Esophagus muscularis mucosa (tissue), 4 donors: Measurements from ENCODE around the gene ZNF853. TPM values are rescaled to one million over a fixed set of nuclear protein-coding genes. Genes with fewer than 3 reads are reported as not detected.

ENCODE experiments used
- DNase-seq: peaks from one replicate; pipeline ENCODE4 v3.0.0-alpha.2; 2017; ENCODE audit errors: extremely low spot score
- H3K27ac ChIP-seq, 4 donors: fragments of 200-600 bp; sonication (generic); replicated peaks in 1 of 4; 1 replicate in 3 of 4; 2 replicates in 1 of 4; pipeline ENCODE4 v1.5.1; 2016 to 2019; ENCODE audit warnings: mild to moderate bottlenecking in 1 of 4
- H3K27me3 ChIP-seq, 4 donors: fragments of 200-600 bp; sonication (generic); one replicate each; pipeline versions ENCODE4 v1.5.1 to v1.6.0; 2016 to 2019
- H3K36me3 ChIP-seq, 4 donors: fragments of 200-600 bp; sonication (generic); one replicate each; pipeline ENCODE4 v1.5.1; 2016 to 2019
- H3K4me1 ChIP-seq, 4 donors: fragments of 200-600 bp; sonication (generic); one replicate each; pipeline ENCODE4 v1.5.1; 2016 to 2019
- H3K4me3 ChIP-seq, 4 donors: fragments of 200-600 bp; sonication (generic); 1 replicate in 2 of 4; 2 replicates in 2 of 4; pipeline ENCODE4 v1.5.1; 2016 to 2019; ENCODE audit warnings: mild to moderate bottlenecking in 4 of 4, moderate library complexity in 1 of 4
- H3K9me3 ChIP-seq, 4 donors: fragments of 200-600 bp; sonication (generic); 1 replicate in 3 of 4; 2 replicates in 1 of 4; pipeline ENCODE4 v1.5.1; 2016 to 2019
- EP300 ChIP-seq: sonication (generic); formaldehyde crosslinking; IDR thresholded peaks from one replicate; pipeline ENCODE4 v1.6.1; 2017; ENCODE audit warnings: antibody characterized with exemption
- POLR2A ChIP-seq: fragments of 450-650 bp; IDR thresholded peaks from one replicate; pipeline ENCODE4 v1.6.1; 2017; ENCODE audit warnings: antibody characterized with exemption, moderate library complexity, mild to moderate bottlenecking, low read depth
- POLR2AphosphoS5 ChIP-seq, 2 donors: sonication (generic); formaldehyde crosslinking; IDR thresholded peaks; one replicate each; pipeline ENCODE4 v1.6.1; 2017; ENCODE audit warnings: antibody characterized with exemption in 2 of 2
- WGBS: methylation state at CpG from one replicate; pipeline ENCODE4 v1.1.5; 2018; 5-methylcytosine and 5-hydroxymethylcytosine counted together
- intact Hi-C: fragments of 100-400 bp; cut with DNase I; formaldehyde crosslinking; loops from one replicate; pipeline ENCODE4 v1.15.1; 2023
- total RNA-seq, 4 donors: library from RNA; depleted of rRNA; stranded (reverse); fragments of >200 nt; gene quantifications; one replicate each; pipeline versions ENCODE4 v1.1.0 to v1.2.1, GENCODE V29; 2016
- TF ChIP-seq, protein P1 (sequence below), 3 experiments: fragments of 200-600 bp in 2 of 3; fragments of 450-650 bp in 1 of 3; sonication (generic) in 2 of 3; IDR thresholded peaks; one replicate each; pipeline ENCODE4 v1.5.1; 2017 to 2019; ENCODE audit warnings: antibody characterized with exemption in 3 of 3, mild to moderate bottlenecking in 2 of 3, moderate library complexity in 1 of 3

Gene ZNF853
- 10 to 100 TPM; 13.7 to 38.6 (median 23.6) TPM for total RNA-seq

DNA sequence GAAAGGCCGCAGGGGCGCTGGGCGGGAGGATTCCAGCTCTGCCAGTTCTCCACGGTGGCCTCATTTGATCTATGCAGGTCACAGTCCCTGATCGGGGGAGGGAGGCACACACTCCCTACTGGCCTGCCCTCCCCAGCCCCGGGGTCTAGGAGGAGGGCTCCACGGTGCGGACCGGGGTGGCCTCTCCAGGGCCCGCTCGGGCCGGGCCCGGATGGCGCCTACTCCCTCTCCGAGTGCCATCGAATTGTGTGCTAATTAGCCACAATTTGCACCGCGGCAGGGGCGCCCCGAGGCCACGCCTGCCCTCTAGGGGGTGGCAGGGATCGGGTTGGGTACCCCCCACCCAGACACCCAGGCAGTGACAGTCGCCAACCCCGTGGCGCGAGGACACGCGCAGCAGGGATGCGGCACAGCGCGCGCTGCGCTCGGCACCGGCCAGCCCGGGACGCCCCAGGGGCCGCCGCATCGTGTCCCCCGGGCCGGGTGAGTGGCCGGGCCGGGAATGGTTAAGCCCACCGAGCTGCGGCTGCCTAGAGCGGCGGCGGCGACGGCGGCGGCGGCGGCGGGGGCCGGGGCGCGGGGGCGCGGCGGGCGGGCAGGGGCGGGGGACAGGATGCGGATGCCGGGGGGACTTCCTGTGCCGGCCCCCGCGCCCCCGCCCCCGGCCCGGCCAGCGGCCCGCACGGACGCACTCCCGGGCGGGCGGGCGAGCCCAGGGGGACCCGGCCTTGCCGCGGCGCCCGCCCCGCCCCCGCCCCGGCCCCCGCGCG lies at the start of gene ZNF853:
ZNF853 (plus strand) TSS at position 658 of the 770 bp plus-strand sequence. CDS start 565 bp downstream, outside the sequence.
- DNase-seq: no peak
- Histone ChIP-seq H3K27me3 (no peaks in the 10 kb centered on the region), H3K27ac (peak within 1 kb of the TSS; percentile 36 to 48 (median 46)), H3K9me3 (no peaks in the 10 kb centered on the region), H3K4me1 (peaks cover 10 to 25% (median 22%) of the 10 kb centered on the region in 4 donors), H3K36me3 (peaks cover 0 to 15% (median 6%) of the 10 kb centered on the region in 4 donors), H3K4me3 (peak within 1 kb of the TSS; percentile 71 to 81 (median 76))
- intact Hi-C loops: no loop called here
- 16% methylated on average over 17 of the region's 91 CpGs for WGBS
- TF ChIP-seq POLR2A (no peak), POLR2AphosphoS5 (IDR thresholded peaks at IDR 0.05) (no peak), EP300 (no peak)
- TF ChIP-seq, protein P1, sequence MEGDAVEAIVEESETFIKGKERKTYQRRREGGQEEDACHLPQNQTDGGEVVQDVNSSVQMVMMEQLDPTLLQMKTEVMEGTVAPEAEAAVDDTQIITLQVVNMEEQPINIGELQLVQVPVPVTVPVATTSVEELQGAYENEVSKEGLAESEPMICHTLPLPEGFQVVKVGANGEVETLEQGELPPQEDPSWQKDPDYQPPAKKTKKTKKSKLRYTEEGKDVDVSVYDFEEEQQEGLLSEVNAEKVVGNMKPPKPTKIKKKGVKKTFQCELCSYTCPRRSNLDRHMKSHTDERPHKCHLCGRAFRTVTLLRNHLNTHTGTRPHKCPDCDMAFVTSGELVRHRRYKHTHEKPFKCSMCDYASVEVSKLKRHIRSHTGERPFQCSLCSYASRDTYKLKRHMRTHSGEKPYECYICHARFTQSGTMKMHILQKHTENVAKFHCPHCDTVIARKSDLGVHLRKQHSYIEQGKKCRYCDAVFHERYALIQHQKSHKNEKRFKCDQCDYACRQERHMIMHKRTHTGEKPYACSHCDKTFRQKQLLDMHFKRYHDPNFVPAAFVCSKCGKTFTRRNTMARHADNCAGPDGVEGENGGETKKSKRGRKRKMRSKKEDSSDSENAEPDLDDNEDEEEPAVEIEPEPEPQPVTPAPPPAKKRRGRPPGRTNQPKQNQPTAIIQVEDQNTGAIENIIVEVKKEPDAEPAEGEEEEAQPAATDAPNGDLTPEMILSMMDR (IDR thresholded peaks at IDR 0.05): no peak

DNA sequence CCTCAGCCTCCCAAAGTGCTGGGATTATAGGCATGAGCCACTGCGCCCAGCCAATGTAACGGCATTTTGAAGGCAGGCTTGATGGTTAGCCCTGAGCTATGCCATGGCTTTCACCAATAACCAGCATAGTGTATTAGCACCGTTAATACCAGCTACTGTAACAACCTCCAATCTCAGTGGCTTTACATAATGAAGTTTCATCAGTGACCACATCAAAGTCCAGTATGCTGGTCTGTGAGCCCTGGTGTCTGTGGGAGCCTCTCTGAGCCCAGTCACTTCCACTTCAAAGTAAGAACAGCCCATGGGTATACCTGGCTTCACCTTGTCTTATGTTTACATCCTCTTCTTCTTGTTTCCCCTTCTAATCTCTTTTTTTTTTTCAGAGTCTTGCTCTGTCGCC lies 49.8 kb upstream of the ZNF853 start:
- Histone ChIP-seq H3K27me3 (no peaks in the 10 kb centered on the region), H3K36me3 (no peaks in the 10 kb centered on the region), H3K4me3 (no peak overlapping the region), H3K27ac (no peak overlapping the region), H3K9me3 (no peaks in the 10 kb centered on the region), H3K4me1 (no peaks in the 10 kb centered on the region)
- 94% methylated on average over 3 of the region's 4 CpGs for WGBS
- no peak for DNase-seq
- TF ChIP-seq EP300 (no peak), POLR2A (no peak), POLR2AphosphoS5 (IDR thresholded peaks at IDR 0.05) (no peak)
- TF ChIP-seq, protein P1 (IDR thresholded peaks at IDR 0.05): no peak
- intact Hi-C loops: no loop called here

DNA sequence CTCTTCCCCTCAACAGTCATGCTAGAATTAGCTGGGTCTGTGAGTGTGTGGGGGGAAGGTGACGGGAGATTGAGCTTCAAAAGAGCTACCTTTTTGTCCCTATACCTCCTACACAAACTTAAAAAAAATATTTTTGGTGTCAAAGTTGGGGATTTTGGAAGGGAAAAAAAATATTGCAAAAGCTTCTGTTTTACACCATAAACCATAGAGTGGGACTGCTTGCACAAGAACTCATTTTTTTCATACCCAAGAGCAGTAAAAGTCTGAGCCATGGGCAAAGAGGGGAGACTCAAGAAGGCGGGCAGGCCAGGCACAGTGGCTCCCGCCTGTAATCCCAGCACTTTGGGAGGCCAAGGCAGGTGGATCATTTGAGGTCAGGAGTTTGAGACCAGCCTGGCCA lies 47.5 kb upstream of the ZNF853 start:
- WGBS: 80% methylated on average over 3 of the region's 3 CpGs

DNA sequence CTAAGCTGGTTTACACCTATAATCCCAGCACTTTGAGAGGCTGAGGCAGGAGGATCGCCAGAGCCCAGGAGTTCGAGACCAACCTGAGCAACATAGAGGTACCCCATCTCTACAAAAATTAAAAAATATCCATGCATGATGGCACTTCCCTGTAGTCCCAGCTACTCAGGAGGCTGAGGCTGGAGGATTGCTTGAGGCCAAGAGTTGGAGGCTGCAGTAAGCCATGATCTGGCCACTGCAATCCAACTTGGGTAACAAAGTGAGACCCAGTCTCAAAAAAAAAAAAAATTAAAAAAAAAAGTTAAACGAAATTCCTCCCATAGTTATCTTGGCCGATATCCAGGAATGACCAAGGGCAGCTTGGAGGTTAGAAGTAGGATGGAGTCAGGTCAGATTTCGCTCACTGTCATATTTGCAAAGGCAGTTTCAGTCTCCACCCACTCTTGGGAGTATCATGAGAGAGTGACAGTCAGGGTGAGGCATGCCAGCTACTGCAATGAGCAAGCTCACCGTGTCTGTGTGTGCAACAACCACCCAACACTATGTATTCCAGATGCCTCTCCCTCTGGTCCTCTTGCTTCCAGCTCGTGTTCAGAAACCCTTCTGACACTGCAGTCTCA lies 44.1 kb upstream of the ZNF853 start:
- H3K27me3 ChIP-seq: no peaks in the 10 kb centered on the region
- no peaks in the 10 kb centered on the region for H3K9me3 ChIP-seq
- H3K4me3 ChIP-seq: no peak overlapping the region
- intact Hi-C loops: loop anchor here (10.0 kb wide), 1 partner anchor 56 kb away; no protein-coding TSS in a partner anchor
- H3K27ac ChIP-seq: no peak overlapping the region
- H3K4me1 ChIP-seq: peaks cover under 1 to 3% (median under 1%) of the 10 kb centered on the region in 4 donors
- no peak for TF ChIP-seq POLR2AphosphoS5 (IDR thresholded peaks at IDR 0.05)
- TF ChIP-seq, protein P1 (IDR thresholded peaks at IDR 0.05): no peak
- TF ChIP-seq EP300: no peak
- no peak for TF ChIP-seq POLR2A
- no peaks in the 10 kb centered on the region for H3K36me3 ChIP-seq
- no peak for DNase-seq
- WGBS: 62% methylated on average over 7 of the region's 7 CpGs

More for the DNA sequence above, 47.5 kb upstream of the ZNF853 start:
- Histone ChIP-seq H3K36me3 (no peaks in the 10 kb centered on the region), H3K4me1 (no peaks in the 10 kb centered on the region), H3K9me3 (no peaks in the 10 kb centered on the region), H3K27ac (no peak overlapping the region), H3K27me3 (no peaks in the 10 kb centered on the region), H3K4me3 (no peak overlapping the region)
- DNase-seq: no peak
- TF ChIP-seq EP300: no peak
- no peak for TF ChIP-seq POLR2AphosphoS5 (IDR thresholded peaks at IDR 0.05)
- TF ChIP-seq, protein P1 (IDR thresholded peaks at IDR 0.05): no peak
- no peak for TF ChIP-seq POLR2A
- intact Hi-C loops: no loop called here
